Endothelial cell of umbilical vein (primary cell): ENCODE measurements around the gene SPOCD1. TPM values are rescaled to one million over a fixed set of nuclear protein-coding genes. Genes with fewer than 3 reads are reported as not detected.

ENCODE experiments used
- BruUV-seq: library from RNA; stranded (reverse); fragments of 400-500 nt; replicated peaks from 2 replicates; lab custom pipeline; 2021; lab: Mats Ljungman, UMichigan
- CTCF ChIA-PET: fragments of 300-600, 350-600 bp; sonication (Branson Sonifier 250); formaldehyde crosslinking; loops from one replicate; lab custom pipeline; 2021; ENCODE audit warnings: antibody characterized with exemption, inconsistent platforms; lab: Charles Lee
- POLR2A ChIA-PET: fragments of 300-600, 350-600 bp; sonication (Branson Sonifier 250); formaldehyde crosslinking; loops from one replicate; lab custom pipeline; 2021; ENCODE audit warnings: antibody characterized with exemption, inconsistent platforms; lab: Charles Lee
- DNase-seq: peaks from one replicate; pipeline ENCODE4 v3.0.0-alpha.2; 2011; ENCODE audit warnings: low read depth, low spot score
- FAIRE-seq: peaks from 2 replicates; lab custom pipeline; 2011; peaks lifted over from hg19 to GRCh38; lab: Jason Lieb, UNC
- H2AFZ ChIP-seq: 2 replicates; pipeline ENCODE4 v1.6.0; 2012; ENCODE audit warnings: low read depth, low read length, control low read depth, inconsistent platforms
- H3K27ac ChIP-seq: 2 replicates; pipeline ENCODE4 v1.5.1; 2011; ENCODE audit warnings: low read depth, mild to moderate bottlenecking, control low read depth, low read length, moderate library complexity; ENCODE audit not compliant: insufficient read depth
- H3K27me3 ChIP-seq, 2 experiments: 2 replicates each; pipeline versions ENCODE4 v1.6.0 to v1.6.1; 2011; ENCODE audit warnings: low read length in 2 of 2, mixed read lengths in 1 of 2; ENCODE audit not compliant: control insufficient read depth in 2 of 2, insufficient read depth in 2 of 2
- H3K36me3 ChIP-seq, 2 experiments: 2 replicates in 1 of 2; 3 replicates in 1 of 2; pipeline ENCODE4 v1.5.1; 2011; ENCODE audit warnings: low read length in 2 of 2, mild to moderate bottlenecking in 1 of 2, moderate library complexity in 1 of 2; ENCODE audit not compliant: control insufficient read depth in 2 of 2, insufficient read depth in 2 of 2; ENCODE audit errors: extremely low read depth in 1 of 2
- H3K4me1 ChIP-seq: 3 replicates; pipeline ENCODE4 v1.5.1; 2011; ENCODE audit warnings: mild to moderate bottlenecking, low read length; ENCODE audit not compliant: control insufficient read depth, insufficient read depth; ENCODE audit errors: extremely low read depth
- H3K4me2 ChIP-seq: 2 replicates; pipeline ENCODE4 v1.6.1; 2011; ENCODE audit warnings: low read length, control low read depth, mixed read lengths; ENCODE audit not compliant: insufficient read depth
- H3K4me3 ChIP-seq, 3 experiments: fragments of 200-600 bp in 1 of 3; sonication (generic), shearing (Covaris generic) in 1 of 3; replicated peaks in 1 of 3; 2 replicates each; pipeline ENCODE4 v1.5.1; 2011 to 2016; ENCODE audit warnings: control low read depth in 3 of 3, low read length in 3 of 3, mild to moderate bottlenecking in 2 of 3, inconsistent platforms in 1 of 3, low read depth in 1 of 3, moderate library complexity in 1 of 3; ENCODE audit not compliant: insufficient read depth in 1 of 3
- H3K79me2 ChIP-seq: 2 replicates; pipeline ENCODE4 v1.6.0; 2012; ENCODE audit warnings: low read length, inconsistent platforms; ENCODE audit not compliant: control insufficient read depth, insufficient read depth
- H3K9ac ChIP-seq: replicated peaks from 2 replicates; pipeline ENCODE3; 2011; ENCODE audit warnings: low read length, control low read depth; ENCODE audit not compliant: insufficient read depth; ENCODE audit errors: extremely low read depth
- H3K9me1 ChIP-seq: replicated peaks from 3 replicates; pipeline ENCODE4 v1.6.0; 2011; ENCODE audit warnings: mild to moderate bottlenecking, low read length; ENCODE audit not compliant: control insufficient read depth, insufficient read depth; ENCODE audit errors: extremely low read depth
- H3K9me3 ChIP-seq: replicated peaks from 2 replicates; pipeline ENCODE4 v1.5.1; 2012; ENCODE audit warnings: low read length, inconsistent platforms; ENCODE audit not compliant: control insufficient read depth, insufficient read depth
- H4K20me1 ChIP-seq: replicated peaks from 2 replicates; pipeline ENCODE3; 2011; ENCODE audit warnings: mild to moderate bottlenecking, low read length; ENCODE audit not compliant: control insufficient read depth, insufficient read depth; ENCODE audit errors: extremely low read depth
- CTCF ChIP-seq, 2 donors: IDR thresholded peaks; 1 replicate in 1 of 2; 2 replicates in 1 of 2; pipeline ENCODE4 v1.5.1; 2011; ENCODE audit warnings: low read length in 2 of 2, mild to moderate bottlenecking in 2 of 2, moderate library complexity in 2 of 2, control low read depth in 1 of 2, inconsistent platforms in 1 of 2, low read depth in 1 of 2; ENCODE audit not compliant: insufficient read depth in 1 of 2; ENCODE audit errors: extremely low read depth in 1 of 2
- EZH2 ChIP-seq: IDR thresholded peaks from 2 replicates; pipeline ENCODE4 v1.6.1; 2012; ENCODE audit warnings: borderline replicate concordance, low read depth, mild to moderate bottlenecking, moderate library complexity, low read length, inconsistent platforms; ENCODE audit not compliant: severe bottlenecking
- FOS ChIP-seq: IDR thresholded peaks from 2 replicates; pipeline ENCODE4 v1.6.1; 2011; ENCODE audit warnings: mild to moderate bottlenecking, low read length, moderate library complexity, borderline replicate concordance; ENCODE audit not compliant: insufficient read depth
- GATA2 ChIP-seq: IDR thresholded peaks from 2 replicates; pipeline ENCODE4 v1.7.0; 2011; ENCODE audit warnings: low read depth, mild to moderate bottlenecking, moderate library complexity, mixed read lengths, low read length; ENCODE audit not compliant: insufficient read length, insufficient read depth
- JUN ChIP-seq: IDR thresholded peaks from 2 replicates; pipeline ENCODE4 v1.6.1; 2011; ENCODE audit warnings: borderline replicate concordance, low read depth; ENCODE audit not compliant: insufficient read length, insufficient read depth
- MAX ChIP-seq: IDR thresholded peaks from 2 replicates; pipeline ENCODE4 v1.6.1; 2011; ENCODE audit not compliant: insufficient read depth, insufficient read length
- MYC ChIP-seq: IDR thresholded peaks from one replicate; pipeline ENCODE4 v1.6.1; 2011; ENCODE audit warnings: mild to moderate bottlenecking, low read depth, low read length
- POLR2A ChIP-seq: IDR thresholded peaks from 2 replicates; pipeline ENCODE4 v1.6.1; 2012; ENCODE audit warnings: low read depth, mild to moderate bottlenecking, control low read depth, low read length
- POLR2AphosphoS5 ChIP-seq: IDR thresholded peaks from 2 replicates; pipeline ENCODE4 v1.6.1; 2012; ENCODE audit warnings: low read depth, mild to moderate bottlenecking, control low read depth, low read length, moderate library complexity; ENCODE audit not compliant: insufficient read depth
- dilution Hi-C: fragments of 300-500 bp; cut with MboI; formaldehyde crosslinking; loops from one replicate; pipeline ENCODE4 v1.15.0; 2019; ENCODE audit warnings: low sequenced_read_pairs; ENCODE audit not compliant: extremely low pct_ligation_motif_present
- intact Hi-C: fragments of 100-400 bp; cut with micrococcal nuclease; formaldehyde crosslinking; loops from one replicate; pipeline ENCODE4 v1.10.0; 2022
- polyA plus RNA-seq, 4 experiments: library from polyadenylated mRNA; depleted of rRNA in 3 of 4; stranded (reverse) in 3 of 4; unstranded in 1 of 4; fragments of >200 nt; gene quantifications; 2 replicates each; pipeline versions ENCODE4 v1.2.1 to v1.2.3, GENCODE V29; 2011 to 2012; ENCODE audit warnings: missing spikeins in 1 of 4
- total RNA-seq: library from RNA; stranded (reverse); gene quantifications from 2 replicates; pipeline ENCODE4 v1.2.3, GENCODE V29; 2021

The SPOCD1 gene
- total and polyA plus RNA-seq, 2 donors (not counting 3 experiments of a cell fraction or from before 2014, with no cell fraction given) = 0.27 to 33.0 TPM

DNA sequence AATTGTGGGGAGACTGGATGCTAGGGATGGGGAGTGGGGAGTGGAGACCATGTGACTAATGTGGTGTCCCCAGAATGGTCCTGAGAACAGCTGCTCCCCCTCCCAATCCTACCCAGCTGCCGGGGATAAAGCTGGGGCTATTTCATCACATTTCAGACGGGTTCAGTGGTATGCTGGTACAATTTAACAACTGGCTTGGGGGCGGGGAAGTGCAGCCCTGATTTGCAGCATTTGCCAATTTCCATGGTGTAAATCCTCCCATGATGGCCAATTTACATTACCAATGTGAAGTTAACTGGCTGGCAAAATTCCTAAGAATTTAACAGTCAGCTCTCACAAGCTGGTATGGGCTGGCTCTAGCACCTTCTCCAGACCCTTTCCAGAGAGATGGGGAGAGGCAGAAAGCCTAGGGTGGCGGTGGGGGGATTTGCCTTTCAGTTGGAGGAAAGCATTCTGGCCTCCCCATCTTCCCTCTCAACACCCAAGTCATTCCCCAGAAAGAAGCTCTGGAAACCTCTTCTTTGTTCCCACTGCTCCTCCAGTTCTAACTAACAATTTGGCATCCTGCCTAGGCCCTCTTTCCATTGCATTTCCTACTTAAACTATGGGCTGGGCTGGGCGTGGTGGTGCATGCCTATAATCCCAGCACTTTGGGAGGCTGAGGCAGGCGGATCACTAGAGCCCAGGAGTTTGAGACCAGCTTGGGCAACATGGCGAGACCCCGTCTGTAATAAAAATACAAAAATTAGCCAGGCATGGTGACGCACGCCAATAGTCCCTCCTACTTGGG lies 40.4 kb downstream of the SPOCD1 start:
- H2AFZ ChIP-seq = no peak overlapping the region
- peaks cover 41 to 45% of the 10 kb centered on the region in 2 experiments for H3K27me3 ChIP-seq
- no peak overlapping the region for H3K4me3 ChIP-seq
- no peaks in the 10 kb centered on the region for H3K9me1 ChIP-seq
- BruUV-seq = no TSS peak
- POLR2A ChIA-PET = no interaction called here
- FAIRE-seq = no peak
- H3K4me1 ChIP-seq = peaks cover 3% of the 10 kb centered on the region
- no peaks in the 10 kb centered on the region for H3K79me2 ChIP-seq
- H3K27ac ChIP-seq = no peak overlapping the region
- DNase-seq = no peak
- TF ChIP-seq POLR2A (no peak), CTCF (IDR thresholded peaks at IDR 0.05; ENCODE audit: extremely low read depth in 1 of 2, insufficient read depth in 1 of 2, low read depth in 1 of 2, low read length in 2 of 2) (no peak), GATA2 (no peak), MAX (no peak), FOS (no peak), JUN (no peak), POLR2AphosphoS5 (no peak), EZH2 (no peak), MYC (no peak)
- no peaks in the 10 kb centered on the region for H3K36me3 ChIP-seq
- H3K4me2 ChIP-seq = no peak overlapping the region
- CTCF ChIA-PET = interaction anchor here (1.4 to 2.3 kb wide), 3 partner anchors 13 to 15 kb away, joined by 3 to 13 read pairs (median 5); no protein-coding TSS in a partner anchor
- no peaks in the 10 kb centered on the region for H4K20me1 ChIP-seq
- H3K9me3 ChIP-seq = no peaks in the 10 kb centered on the region
- no peak overlapping the region for H3K9ac ChIP-seq
- intact Hi-C loops = no loop called here
- dilution Hi-C loops = no loop called here
